ENCODE measurements around the gene FKBP6. TPM values are rescaled to one million over a fixed set of nuclear protein-coding genes. Genes with fewer than 3 reads are reported as not detected.

FKBP6 gene
- total and polyA plus RNA-seq, 2 of the 13 experiments (the other 11 are each of a cell fraction or from before 2014, with no cell fraction given): 0.07 to 0.20 TPM

DNA sequence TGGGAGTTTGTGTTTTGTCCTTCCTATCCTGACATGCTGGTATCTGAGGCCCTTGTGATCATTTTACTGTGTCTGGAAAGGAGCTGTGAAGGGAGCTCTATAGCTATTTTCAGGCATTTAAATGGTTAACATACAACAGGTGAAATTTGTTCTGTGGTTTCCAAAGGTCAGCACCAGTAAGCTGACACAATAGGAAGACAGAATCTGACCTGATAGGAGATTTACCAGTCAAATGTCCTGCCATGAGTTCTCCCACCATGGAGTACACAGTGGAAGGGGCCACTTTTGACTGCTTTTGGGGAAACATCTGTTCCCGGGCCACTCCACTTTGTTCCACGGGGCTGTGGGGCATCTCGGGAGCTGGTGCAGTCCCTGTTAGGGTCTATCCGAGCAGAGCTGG, 17.6 kb downstream of the FKBP6 start (continued):
- TF ChIP-seq, protein P1, sequence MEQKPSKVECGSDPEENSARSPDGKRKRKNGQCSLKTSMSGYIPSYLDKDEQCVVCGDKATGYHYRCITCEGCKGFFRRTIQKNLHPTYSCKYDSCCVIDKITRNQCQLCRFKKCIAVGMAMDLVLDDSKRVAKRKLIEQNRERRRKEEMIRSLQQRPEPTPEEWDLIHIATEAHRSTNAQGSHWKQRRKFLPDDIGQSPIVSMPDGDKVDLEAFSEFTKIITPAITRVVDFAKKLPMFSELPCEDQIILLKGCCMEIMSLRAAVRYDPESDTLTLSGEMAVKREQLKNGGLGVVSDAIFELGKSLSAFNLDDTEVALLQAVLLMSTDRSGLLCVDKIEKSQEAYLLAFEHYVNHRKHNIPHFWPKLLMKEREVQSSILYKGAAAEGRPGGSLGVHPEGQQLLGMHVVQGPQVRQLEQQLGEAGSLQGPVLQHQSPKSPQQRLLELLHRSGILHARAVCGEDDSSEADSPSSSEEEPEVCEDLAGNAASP (CRISPR knock-in tag; IDR thresholded peaks at IDR 0.05; ENCODE audit: borderline replicate concordance): peak; percentile 27; the same call in 1 of the 2 replicates
- TF ChIP-seq, protein P2, sequence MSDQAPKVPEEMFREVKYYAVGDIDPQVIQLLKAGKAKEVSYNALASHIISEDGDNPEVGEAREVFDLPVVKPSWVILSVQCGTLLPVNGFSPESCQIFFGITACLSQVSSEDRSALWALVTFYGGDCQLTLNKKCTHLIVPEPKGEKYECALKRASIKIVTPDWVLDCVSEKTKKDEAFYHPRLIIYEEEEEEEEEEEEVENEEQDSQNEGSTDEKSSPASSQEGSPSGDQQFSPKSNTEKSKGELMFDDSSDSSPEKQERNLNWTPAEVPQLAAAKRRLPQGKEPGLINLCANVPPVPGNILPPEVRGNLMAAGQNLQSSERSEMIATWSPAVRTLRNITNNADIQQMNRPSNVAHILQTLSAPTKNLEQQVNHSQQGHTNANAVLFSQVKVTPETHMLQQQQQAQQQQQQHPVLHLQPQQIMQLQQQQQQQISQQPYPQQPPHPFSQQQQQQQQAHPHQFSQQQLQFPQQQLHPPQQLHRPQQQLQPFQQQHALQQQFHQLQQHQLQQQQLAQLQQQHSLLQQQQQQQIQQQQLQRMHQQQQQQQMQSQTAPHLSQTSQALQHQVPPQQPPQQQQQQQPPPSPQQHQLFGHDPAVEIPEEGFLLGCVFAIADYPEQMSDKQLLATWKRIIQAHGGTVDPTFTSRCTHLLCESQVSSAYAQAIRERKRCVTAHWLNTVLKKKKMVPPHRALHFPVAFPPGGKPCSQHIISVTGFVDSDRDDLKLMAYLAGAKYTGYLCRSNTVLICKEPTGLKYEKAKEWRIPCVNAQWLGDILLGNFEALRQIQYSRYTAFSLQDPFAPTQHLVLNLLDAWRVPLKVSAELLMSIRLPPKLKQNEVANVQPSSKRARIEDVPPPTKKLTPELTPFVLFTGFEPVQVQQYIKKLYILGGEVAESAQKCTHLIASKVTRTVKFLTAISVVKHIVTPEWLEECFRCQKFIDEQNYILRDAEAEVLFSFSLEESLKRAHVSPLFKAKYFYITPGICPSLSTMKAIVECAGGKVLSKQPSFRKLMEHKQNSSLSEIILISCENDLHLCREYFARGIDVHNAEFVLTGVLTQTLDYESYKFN (CRISPR knock-in tag; conservative IDR thresholded peaks at IDR 0.05): peak; percentile 73
- TF ChIP-seq SOX5 (CRISPR knock-in tag; IDR thresholded peaks at IDR 0.05; ENCODE audit: borderline replicate concordance) (peak; percentile 49), ZNF138 (CRISPR knock-in tag; IDR thresholded peaks at IDR 0.05; ENCODE audit: low read depth) (no peak), MIXL1 (CRISPR knock-in tag; IDR thresholded peaks at IDR 0.05) (0 out of 2 replicates have a peak, but pooled peaks have one; percentile 56), NR2F2 (IDR thresholded peaks at IDR 0.05; ENCODE audit: borderline replicate concordance, low read depth) (0 out of 2 replicates have a peak, but pooled peaks have one; percentile 45), POLR2G (IDR thresholded peaks at IDR 0.05; ENCODE audit: low read depth, low read length) (peak; percentile 75), NR2F6 (IDR thresholded peaks at IDR 0.05) (peak; percentile 70), NR2F6 (CRISPR knock-in tag; IDR thresholded peaks at IDR 0.05) (peak; percentile 61; the same call in 1 of the 2 replicates), NCOR1 (IDR thresholded peaks at IDR 0.05; ENCODE audit: borderline replicate concordance, low read length) (0 out of 2 replicates have a peak, but pooled peaks have one; percentile 45), TBX2 (CRISPR knock-in tag; IDR thresholded peaks at IDR 0.05; ENCODE audit: borderline replicate concordance) (0 out of 2 replicates have a peak, but pooled peaks have one; percentile 48), SETDB1 (CRISPR knock-in tag; IDR thresholded peaks at IDR 0.05; ENCODE audit: borderline replicate concordance) (no peak), NONO (IDR thresholded peaks at IDR 0.05) (no peak), NONO (CRISPR knock-in tag; conservative IDR thresholded peaks at IDR 0.05) (peak; percentile 28; the same call in 1 of the 2 replicates), EP300 (IDR thresholded peaks at IDR 0.05; ENCODE audit: low read depth in 2 of 2, low read length in 2 of 2) (peak in 1 of 2 experiments; percentile 54; a peak in 1 of 4 replicates), EP300 (CRISPR knock-in tag; IDR thresholded peaks at IDR 0.05; ENCODE audit: borderline replicate concordance) (no peak), HNF4G (IDR thresholded peaks at IDR 0.05; ENCODE audit: borderline replicate concordance, low read depth, low read length) (peak; percentile 86; the same call in 1 of the 2 replicates), HNF4G (CRISPR knock-in tag; IDR thresholded peaks at IDR 0.05; ENCODE audit: borderline replicate concordance, low read depth) (no peak; the same call in 1 of the 2 replicates)
- TF ChIP-seq, protein P3, sequence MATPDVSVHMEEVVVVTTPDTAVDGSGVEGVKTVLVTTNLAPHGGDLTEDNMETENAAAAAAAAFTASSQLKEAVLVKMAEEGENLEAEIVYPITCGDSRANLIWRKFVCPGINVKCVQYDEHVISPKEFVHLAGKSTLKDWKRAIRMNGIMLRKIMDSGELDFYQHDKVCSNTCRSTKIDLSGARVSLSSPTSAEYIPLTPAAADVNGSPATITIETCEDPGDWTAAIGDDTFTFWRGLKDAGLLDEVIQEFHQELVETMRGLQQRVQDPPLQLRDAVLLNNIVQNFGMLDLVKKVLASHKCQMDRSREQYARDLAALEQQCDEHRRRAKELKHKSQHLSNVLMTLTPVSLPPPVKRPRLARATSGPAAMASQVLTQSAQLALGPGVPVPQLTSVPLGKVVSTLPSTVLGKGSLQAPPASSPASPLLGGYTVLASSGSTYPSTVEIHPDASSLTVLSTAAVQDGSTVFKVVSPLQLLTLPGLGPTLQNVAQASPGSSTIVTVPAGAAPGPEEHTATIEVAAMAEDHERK (CRISPR knock-in tag; IDR thresholded peaks at IDR 0.05; ENCODE audit: low read depth): no peak
- TF ChIP-seq, protein P4, sequence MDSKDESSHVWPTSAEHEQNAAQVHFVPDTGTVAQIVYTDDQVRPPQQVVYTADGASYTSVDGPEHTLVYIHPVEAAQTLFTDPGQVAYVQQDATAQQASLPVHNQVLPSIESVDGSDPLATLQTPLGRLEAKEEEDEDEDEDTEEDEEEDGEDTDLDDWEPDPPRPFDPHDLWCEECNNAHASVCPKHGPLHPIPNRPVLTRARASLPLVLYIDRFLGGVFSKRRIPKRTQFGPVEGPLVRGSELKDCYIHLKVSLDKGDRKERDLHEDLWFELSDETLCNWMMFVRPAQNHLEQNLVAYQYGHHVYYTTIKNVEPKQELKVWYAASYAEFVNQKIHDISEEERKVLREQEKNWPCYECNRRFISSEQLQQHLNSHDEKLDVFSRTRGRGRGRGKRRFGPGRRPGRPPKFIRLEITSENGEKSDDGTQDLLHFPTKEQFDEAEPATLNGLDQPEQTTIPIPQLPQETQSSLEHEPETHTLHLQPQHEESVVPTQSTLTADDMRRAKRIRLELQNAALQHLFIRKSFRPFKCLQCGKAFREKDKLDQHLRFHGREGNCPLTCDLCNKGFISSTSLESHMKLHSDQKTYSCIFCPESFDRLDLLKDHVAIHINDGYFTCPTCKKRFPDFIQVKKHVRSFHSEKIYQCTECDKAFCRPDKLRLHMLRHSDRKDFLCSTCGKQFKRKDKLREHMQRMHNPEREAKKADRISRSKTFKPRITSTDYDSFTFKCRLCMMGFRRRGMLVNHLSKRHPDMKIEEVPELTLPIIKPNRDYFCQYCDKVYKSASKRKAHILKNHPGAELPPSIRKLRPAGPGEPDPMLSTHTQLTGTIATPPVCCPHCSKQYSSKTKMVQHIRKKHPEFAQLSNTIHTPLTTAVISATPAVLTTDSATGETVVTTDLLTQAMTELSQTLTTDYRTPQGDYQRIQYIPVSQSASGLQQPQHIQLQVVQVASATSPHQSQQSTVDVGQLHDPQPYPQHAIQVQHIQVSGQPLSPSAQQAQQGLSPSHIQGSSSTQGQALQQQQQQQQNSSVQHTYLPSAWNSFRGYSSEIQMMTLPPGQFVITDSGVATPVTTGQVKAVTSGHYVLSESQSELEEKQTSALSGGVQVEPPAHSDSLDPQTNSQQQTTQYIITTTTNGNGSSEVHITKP (CRISPR knock-in tag; IDR thresholded peaks at IDR 0.05; ENCODE audit: low read depth): no peak

Measured in HepG2 (cell line).